ENCODE measurements around the gene PIP5K1A. TPM values are rescaled to one million over a fixed set of nuclear protein-coding genes. Genes with fewer than 3 reads are reported as not detected.

PIP5K1A gene
- total and polyA plus RNA-seq, 9 of the 15 experiments (the other 6 are each of a cell fraction or from before 2014, with no cell fraction given) = 1.9 to 42.4 (median 18.8) TPM

DNA sequence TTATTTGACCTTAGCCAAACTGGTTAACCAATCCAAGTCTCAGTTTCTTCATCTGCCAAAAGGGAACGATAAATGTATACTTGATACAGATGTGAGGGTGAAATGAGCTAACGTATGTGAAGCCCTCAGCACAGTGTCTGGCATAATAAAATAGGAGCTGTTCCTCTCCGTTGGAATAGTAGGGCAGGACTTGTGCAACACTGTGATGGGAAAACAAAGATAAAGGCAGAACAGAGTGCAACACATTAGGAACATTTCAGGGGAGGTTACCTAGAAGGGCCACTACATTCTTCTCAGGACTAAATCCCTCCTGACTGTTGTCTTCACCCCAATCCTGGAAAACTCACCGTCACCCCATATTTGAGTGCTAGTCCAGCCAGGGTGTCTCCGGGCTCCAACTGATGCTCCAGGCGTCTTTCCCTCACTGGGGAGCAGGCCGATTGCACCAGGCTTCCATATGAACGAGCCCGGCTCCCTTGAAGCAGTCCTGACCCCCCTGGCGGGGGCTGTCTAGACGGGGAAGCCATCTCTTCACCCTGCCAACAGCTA, 33.5 kb upstream of the PIP5K1A start (continued):
- TF ChIP-seq, protein P1, sequence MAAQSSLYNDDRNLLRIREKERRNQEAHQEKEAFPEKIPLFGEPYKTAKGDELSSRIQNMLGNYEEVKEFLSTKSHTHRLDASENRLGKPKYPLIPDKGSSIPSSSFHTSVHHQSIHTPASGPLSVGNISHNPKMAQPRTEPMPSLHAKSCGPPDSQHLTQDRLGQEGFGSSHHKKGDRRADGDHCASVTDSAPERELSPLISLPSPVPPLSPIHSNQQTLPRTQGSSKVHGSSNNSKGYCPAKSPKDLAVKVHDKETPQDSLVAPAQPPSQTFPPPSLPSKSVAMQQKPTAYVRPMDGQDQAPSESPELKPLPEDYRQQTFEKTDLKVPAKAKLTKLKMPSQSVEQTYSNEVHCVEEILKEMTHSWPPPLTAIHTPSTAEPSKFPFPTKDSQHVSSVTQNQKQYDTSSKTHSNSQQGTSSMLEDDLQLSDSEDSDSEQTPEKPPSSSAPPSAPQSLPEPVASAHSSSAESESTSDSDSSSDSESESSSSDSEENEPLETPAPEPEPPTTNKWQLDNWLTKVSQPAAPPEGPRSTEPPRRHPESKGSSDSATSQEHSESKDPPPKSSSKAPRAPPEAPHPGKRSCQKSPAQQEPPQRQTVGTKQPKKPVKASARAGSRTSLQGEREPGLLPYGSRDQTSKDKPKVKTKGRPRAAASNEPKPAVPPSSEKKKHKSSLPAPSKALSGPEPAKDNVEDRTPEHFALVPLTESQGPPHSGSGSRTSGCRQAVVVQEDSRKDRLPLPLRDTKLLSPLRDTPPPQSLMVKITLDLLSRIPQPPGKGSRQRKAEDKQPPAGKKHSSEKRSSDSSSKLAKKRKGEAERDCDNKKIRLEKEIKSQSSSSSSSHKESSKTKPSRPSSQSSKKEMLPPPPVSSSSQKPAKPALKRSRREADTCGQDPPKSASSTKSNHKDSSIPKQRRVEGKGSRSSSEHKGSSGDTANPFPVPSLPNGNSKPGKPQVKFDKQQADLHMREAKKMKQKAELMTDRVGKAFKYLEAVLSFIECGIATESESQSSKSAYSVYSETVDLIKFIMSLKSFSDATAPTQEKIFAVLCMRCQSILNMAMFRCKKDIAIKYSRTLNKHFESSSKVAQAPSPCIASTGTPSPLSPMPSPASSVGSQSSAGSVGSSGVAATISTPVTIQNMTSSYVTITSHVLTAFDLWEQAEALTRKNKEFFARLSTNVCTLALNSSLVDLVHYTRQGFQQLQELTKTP (IDR thresholded peaks at IDR 0.05; ENCODE audit: low read depth in 1 of 2, partially characterized antibody in 2 of 2) = no peak
- TF ChIP-seq, protein P2, sequence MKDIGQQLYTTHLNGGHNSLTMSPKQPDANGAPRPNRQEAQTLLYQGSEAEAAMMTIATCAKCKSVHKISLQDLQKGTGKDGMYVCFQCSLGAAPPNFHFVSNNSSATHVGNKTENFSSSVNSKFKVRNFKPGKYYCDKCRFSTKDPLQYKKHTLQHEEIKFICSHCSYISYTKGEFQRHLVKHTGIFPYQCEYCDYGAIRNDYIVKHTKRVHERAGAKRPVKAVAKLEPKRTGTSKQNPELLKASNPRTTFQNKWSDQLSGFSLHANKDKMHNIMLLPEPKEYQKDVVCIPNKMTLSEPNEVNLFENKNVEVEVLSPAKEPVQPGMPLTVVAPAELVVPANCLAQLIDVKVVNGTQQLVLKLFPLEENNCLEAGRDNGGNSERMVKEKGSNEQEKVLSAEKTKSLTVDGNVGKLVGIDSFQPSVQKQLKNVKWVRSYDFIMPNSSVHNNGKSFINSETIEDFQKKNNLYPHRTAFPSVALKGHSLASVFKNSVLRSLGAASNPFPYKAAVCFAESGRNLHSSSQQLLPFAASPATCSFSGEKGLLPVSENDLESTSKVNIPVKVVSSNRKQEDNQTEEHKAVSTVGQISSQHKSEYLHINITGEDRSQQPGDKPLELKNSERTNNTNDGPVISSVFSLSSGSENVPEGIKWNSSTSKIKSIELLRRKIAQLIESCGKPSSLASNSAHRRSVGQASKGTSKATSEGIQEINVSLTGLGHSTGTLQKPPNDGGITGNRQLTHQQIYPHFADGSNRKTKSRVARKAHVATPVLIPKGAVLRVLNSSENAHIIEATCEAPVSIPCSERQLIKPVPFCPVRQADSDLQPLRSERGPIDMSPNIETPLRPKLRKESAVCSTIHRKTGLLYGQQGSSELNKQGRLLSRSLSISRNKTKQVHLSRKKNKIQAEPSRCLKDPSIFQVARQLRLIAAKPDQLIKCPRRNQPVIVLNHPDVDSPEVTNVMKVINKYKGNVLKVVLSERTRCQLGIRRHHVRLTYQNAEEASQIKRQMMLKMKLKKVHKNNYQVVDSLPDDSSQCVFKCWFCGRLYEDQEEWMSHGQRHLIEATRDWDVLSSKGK (CRISPR knock-in tag; IDR thresholded peaks at IDR 0.05) = no peak
- no peak for TF ChIP-seq POLR2G (IDR thresholded peaks at IDR 0.05; ENCODE audit: low read depth, low read length)
- no peak for TF ChIP-seq DIDO1 (tag; IDR thresholded peaks at IDR 0.05; ENCODE audit: low read depth)
- TF ChIP-seq, protein P3, sequence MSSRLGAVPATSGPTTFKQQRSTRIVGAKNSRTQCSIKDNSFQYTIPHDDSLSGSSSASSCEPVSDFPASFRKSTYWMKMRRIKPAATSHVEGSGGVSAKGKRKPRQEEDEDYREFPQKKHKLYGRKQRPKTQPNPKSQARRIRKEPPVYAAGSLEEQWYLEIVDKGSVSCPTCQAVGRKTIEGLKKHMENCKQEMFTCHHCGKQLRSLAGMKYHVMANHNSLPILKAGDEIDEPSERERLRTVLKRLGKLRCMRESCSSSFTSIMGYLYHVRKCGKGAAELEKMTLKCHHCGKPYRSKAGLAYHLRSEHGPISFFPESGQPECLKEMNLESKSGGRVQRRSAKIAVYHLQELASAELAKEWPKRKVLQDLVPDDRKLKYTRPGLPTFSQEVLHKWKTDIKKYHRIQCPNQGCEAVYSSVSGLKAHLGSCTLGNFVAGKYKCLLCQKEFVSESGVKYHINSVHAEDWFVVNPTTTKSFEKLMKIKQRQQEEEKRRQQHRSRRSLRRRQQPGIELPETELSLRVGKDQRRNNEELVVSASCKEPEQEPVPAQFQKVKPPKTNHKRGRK (tag; IDR thresholded peaks at IDR 0.05) = no peak
- TF ChIP-seq GATA2 (CRISPR knock-in tag; IDR thresholded peaks at IDR 0.05) = no peak
- peak; percentile 84 for TF ChIP-seq SMAD4 (CRISPR knock-in tag; conservative IDR thresholded peaks at IDR 0.05)
- TF ChIP-seq, protein P4, sequence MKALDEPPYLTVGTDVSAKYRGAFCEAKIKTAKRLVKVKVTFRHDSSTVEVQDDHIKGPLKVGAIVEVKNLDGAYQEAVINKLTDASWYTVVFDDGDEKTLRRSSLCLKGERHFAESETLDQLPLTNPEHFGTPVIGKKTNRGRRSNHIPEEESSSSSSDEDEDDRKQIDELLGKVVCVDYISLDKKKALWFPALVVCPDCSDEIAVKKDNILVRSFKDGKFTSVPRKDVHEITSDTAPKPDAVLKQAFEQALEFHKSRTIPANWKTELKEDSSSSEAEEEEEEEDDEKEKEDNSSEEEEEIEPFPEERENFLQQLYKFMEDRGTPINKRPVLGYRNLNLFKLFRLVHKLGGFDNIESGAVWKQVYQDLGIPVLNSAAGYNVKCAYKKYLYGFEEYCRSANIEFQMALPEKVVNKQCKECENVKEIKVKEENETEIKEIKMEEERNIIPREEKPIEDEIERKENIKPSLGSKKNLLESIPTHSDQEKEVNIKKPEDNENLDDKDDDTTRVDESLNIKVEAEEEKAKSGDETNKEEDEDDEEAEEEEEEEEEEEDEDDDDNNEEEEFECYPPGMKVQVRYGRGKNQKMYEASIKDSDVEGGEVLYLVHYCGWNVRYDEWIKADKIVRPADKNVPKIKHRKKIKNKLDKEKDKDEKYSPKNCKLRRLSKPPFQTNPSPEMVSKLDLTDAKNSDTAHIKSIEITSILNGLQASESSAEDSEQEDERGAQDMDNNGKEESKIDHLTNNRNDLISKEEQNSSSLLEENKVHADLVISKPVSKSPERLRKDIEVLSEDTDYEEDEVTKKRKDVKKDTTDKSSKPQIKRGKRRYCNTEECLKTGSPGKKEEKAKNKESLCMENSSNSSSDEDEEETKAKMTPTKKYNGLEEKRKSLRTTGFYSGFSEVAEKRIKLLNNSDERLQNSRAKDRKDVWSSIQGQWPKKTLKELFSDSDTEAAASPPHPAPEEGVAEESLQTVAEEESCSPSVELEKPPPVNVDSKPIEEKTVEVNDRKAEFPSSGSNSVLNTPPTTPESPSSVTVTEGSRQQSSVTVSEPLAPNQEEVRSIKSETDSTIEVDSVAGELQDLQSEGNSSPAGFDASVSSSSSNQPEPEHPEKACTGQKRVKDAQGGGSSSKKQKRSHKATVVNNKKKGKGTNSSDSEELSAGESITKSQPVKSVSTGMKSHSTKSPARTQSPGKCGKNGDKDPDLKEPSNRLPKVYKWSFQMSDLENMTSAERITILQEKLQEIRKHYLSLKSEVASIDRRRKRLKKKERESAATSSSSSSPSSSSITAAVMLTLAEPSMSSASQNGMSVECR (CRISPR knock-in tag; IDR thresholded peaks at IDR 0.05) = no peak
- no peak for TF ChIP-seq GTF2F1 (IDR thresholded peaks at IDR 0.05; ENCODE audit: low read depth, low read length)
- TF ChIP-seq, protein P5, sequence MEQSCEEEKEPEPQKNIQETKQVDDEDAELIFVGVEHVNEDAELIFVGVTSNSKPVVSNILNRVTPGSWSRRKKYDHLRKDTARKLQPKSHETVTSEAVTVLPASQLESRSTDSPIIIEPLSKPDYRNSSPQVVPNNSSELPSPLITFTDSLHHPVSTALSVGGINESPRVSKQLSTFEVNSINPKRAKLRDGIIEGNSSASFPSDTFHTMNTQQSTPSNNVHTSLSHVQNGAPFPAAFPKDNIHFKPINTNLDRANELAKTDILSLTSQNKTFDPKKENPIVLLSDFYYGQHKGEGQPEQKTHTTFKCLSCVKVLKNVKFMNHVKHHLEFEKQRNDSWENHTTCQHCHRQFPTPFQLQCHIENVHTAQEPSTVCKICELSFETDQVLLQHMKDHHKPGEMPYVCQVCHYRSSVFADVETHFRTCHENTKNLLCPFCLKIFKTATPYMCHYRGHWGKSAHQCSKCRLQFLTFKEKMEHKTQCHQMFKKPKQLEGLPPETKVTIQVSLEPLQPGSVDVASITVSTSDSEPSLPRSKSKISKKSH (CRISPR knock-in tag; IDR thresholded peaks at IDR 0.05) = no peak
- no peak for TF ChIP-seq PCBP1 (IDR thresholded peaks at IDR 0.05; ENCODE audit: low read depth, low read length, poor library complexity, severe bottlenecking)

Data from K562 (cell line).